ENCODE data around the gene CBFA2T2. TPM values are rescaled to one million over a fixed set of nuclear protein-coding genes. Genes with fewer than 3 reads are reported as not detected.

The CBFA2T2 gene
- polyA plus RNA-seq, 1 donor (not counting 4 experiments of a cell fraction or from before 2014, with no cell fraction given), result 6.8 TPM

Other genes with a start within 250 kb of the CBFA2T2 start
- not detected in 3 replicates for gene BPIFB1, start 206.9 kb upstream of the CBFA2T2 start, polyA plus RNA-seq
- 25.2 to 40.2 TPM (median 34.0 TPM) in 3 replicates for gene CDK5RAP1, start 88.6 kb upstream of the CBFA2T2 start, polyA plus RNA-seq
- 3.6 to 6.5 TPM (median 4.8 TPM) in 3 replicates for gene SNTA1, start 46.3 kb upstream of the CBFA2T2 start, polyA plus RNA-seq
- gene C20orf144, start 172.2 kb downstream of the CBFA2T2 start, polyA plus RNA-seq, result 0.02 to 0.03 TPM in 2 of 3 replicates, not detected in the other
- gene ACTL10, start 176.8 kb downstream of the CBFA2T2 start, polyA plus RNA-seq, result 0.28 to 0.50 TPM (median 0.48 TPM) in 3 replicates
- gene NECAB3, start 184.3 kb downstream of the CBFA2T2 start, polyA plus RNA-seq, result 3.8 to 10.3 TPM (median 4.6 TPM) in 3 replicates
- 1.3 to 3.4 TPM (median 2.8 TPM) in 3 replicates for gene E2F1, start 196.3 kb downstream of the CBFA2T2 start, polyA plus RNA-seq
- 3.2 to 6.3 TPM (median 6.1 TPM) in 3 replicates for gene PXMP4, start 230.2 kb downstream of the CBFA2T2 start, polyA plus RNA-seq
- 1.7 to 3.2 TPM (median 2.5 TPM) in 3 replicates for gene ZNF341, start 241.9 kb downstream of the CBFA2T2 start, polyA plus RNA-seq

Measured in keratinocyte (primary cell).